Measurements from ENCODE around the gene CYP26A1. TPM values are rescaled to one million over a fixed set of nuclear protein-coding genes. Genes with fewer than 3 reads are reported as not detected.

Gene CYP26A1
- total RNA-seq, 2 donors from 2014 or later: 5.6 TPM; not detected in 1

- peaks cover 24% of the 10 kb centered on the region for H3K4me1 ChIP-seq
- no peak overlapping the region for H3K27ac ChIP-seq
- DNase-seq (no peak), ATAC-seq (no peak)
- intact Hi-C loops (cut with DNase I): no loop called here
- H3K9me3 ChIP-seq: no peaks in the 10 kb centered on the region
- H3K27me3 ChIP-seq: peaks cover 0 to 22% of the 10 kb centered on the region in 2 donors
- H3K4me3 ChIP-seq: no peak overlapping the region
- WGBS, 2 donors: 51 to 67% methylated on average over 5 of the region's 5 CpGs
- H3K36me3 ChIP-seq (replicated peaks in 1 of 2; ENCODE audit: insufficient read depth in 1 of 2, low read depth in 2 of 2): no peaks in the 10 kb centered on the region
- TF ChIP-seq CTCF (IDR thresholded peaks at IDR 0.05) (no peak), POLR2A (IDR thresholded peaks at IDR 0.05) (no peak)
These were observed 4.2 kb downstream of the CYP26A1 start for GRCh38 chr10:93077860-93078337.

GRCh38 chr10:93079663-93080349, 6.1 kb downstream of the CYP26A1 start:
- no peak overlapping the region for H3K4me3 ChIP-seq
- peaks cover 5% of the 10 kb centered on the region for H3K4me1 ChIP-seq
- TF ChIP-seq CTCF (IDR thresholded peaks at IDR 0.05): no peak
- ATAC-seq (no peak), DNase-seq (no peak)
- no peaks in the 10 kb centered on the region for H3K36me3 ChIP-seq (replicated peaks in 1 of 2; ENCODE audit: insufficient read depth in 1 of 2, low read depth in 2 of 2)
- intact Hi-C loops (cut with DNase I): loop anchor here (10.0 kb wide), 1 partner anchor 205 kb away; no protein-coding TSS in a partner anchor
- 38 to 45% methylated on average over 9 of the region's 9 CpGs for WGBS, 2 donors
- H3K27ac ChIP-seq: no peak overlapping the region
- peaks cover 0 to 6% of the 10 kb centered on the region in 2 donors for H3K27me3 ChIP-seq
- H3K9me3 ChIP-seq: no peaks in the 10 kb centered on the region

GRCh38 chr10:93080350-93081046, 6.8 kb downstream of the CYP26A1 start:
- Histone ChIP-seq H3K4me3 (no peak overlapping the region), H3K36me3 (replicated peaks in 1 of 2; ENCODE audit: insufficient read depth in 1 of 2, low read depth in 2 of 2) (no peaks in the 10 kb centered on the region), H3K9me3 (no peaks in the 10 kb centered on the region), H3K27me3 (no peaks in the 10 kb centered on the region), H3K27ac (no peak overlapping the region), H3K4me1 (no peaks in the 10 kb centered on the region)
- TF ChIP-seq POLR2A (IDR thresholded peaks at IDR 0.05) (no peak), CTCF (IDR thresholded peaks at IDR 0.05) (peak; percentile 59 to 78 (median 66))
- DNase-seq (peak; percentile 40 to 58 (median 51)), ATAC-seq (peak; percentile 60)
- intact Hi-C loops (cut with DNase I): loop anchor here (10.0 kb wide), 1 partner anchor 204 kb away; no protein-coding TSS in a partner anchor
- whole genome bisulfite sequencing, 2 donors: 33 to 43% methylated on average over 16 to 21 of the region's 22 CpGs

GRCh38 chr10:93081318-93081717, 7.6 kb downstream of the CYP26A1 start:
- no peak overlapping the region for H3K27ac ChIP-seq
- DNase-seq (no peak), ATAC-seq (no peak)
- no peaks in the 10 kb centered on the region for H3K27me3 ChIP-seq
- no peak for TF ChIP-seq CTCF (IDR thresholded peaks at IDR 0.05)
- no peak for TF ChIP-seq POLR2A (IDR thresholded peaks at IDR 0.05)
- no peaks in the 10 kb centered on the region for H3K36me3 ChIP-seq (replicated peaks in 1 of 2; ENCODE audit: insufficient read depth in 1 of 2, low read depth in 2 of 2)
- no peaks in the 10 kb centered on the region for H3K9me3 ChIP-seq
- WGBS, 2 donors: 45 to 52% methylated on average over 3 of the region's 3 CpGs
- no peak overlapping the region for H3K4me3 ChIP-seq
- intact Hi-C loops (cut with DNase I): loop anchor here (10.0 kb wide), 1 partner anchor 203 kb away; no protein-coding TSS in a partner anchor
- H3K4me1 ChIP-seq: no peaks in the 10 kb centered on the region
